GM12872 (cell line): ENCODE measurements around the gene ZNF155.

ENCODE experiments used
- CTCF ChIP-seq: IDR thresholded peaks from 3 replicates; pipeline ENCODE4 v1.5.1; 2011; ENCODE audit warnings: low read depth, mild to moderate bottlenecking, low read length, moderate library complexity; ENCODE audit not compliant: insufficient read depth

ZNF155 gene

GRCh38 chr19:44019498-44019897, 35.5 kb downstream of the ZNF155 start:
- TF ChIP-seq CTCF, result no peak

GRCh38 chr19:44021221-44021620, 37.2 kb downstream of the ZNF155 start:
- no peak for TF ChIP-seq CTCF

- TF ChIP-seq CTCF, result no peak
Measured at GRCh38 chr19:44024900-44025216, 40.9 kb downstream of the ZNF155 start.

GRCh38 chr19:44025217-44025936, 41.4 kb downstream of the ZNF155 start, which contains the start of gene ZNF222:
Gene ZNF222, plus strand, starts transcription at chr19:44025379. Its CDS starts 58 bp downstream, at chr19:44025437.
- TF ChIP-seq CTCF, result no peak

GRCh38 chr19:44026622-44027021, 42.6 kb downstream of the ZNF155 start:
- no peak for TF ChIP-seq CTCF

- TF ChIP-seq CTCF, result no peak
Measured at GRCh38 chr19:44032001-44032610, 48.1 kb downstream of the ZNF155 start.

GRCh38 chr19:44042147-44042546, 58.2 kb downstream of the ZNF155 start:
- TF ChIP-seq CTCF, result no peak
